Measurements from ENCODE around the gene INO80C.

GRCh38 chr18:35418610-35419009 lies 79.2 kb downstream of the INO80C start:
- TF ChIP-seq CTCF (IDR thresholded peaks at IDR 0.05), result no peak
- no peak for TF ChIP-seq POLR2A (IDR thresholded peaks at IDR 0.05)

Data from lower leg skin (tissue), 3 donors.